Measurements from ENCODE around the gene OR2M5. TPM values are rescaled to one million over a fixed set of nuclear protein-coding genes. Genes with fewer than 3 reads are reported as not detected.

Gene OR2M5
- total RNA-seq, 2 experiments from 2014 or later = not detected

DNA sequence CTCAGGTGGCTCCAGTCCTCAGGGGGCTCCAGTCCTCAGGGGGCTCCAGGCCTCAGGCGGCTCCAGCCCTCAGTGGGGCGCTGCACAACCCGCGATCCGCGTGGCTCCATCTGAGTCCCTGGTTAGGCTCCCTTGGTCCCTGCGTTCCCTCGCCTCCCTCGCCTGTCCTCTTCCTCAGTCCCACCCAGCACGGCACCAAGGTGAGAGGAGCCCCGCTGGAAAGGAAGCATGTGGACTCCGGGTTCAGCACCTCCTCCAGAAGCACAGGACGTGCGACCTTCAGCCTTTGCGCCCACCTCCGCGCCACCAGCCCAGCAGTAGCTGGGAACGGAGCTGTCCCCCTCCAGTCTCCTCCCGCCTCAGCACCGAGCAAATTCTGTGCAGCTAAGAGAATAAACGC, 8.1 kb upstream of the OR2M5 start:
- no peak overlapping the region for H3K27ac ChIP-seq (ENCODE audit: low read depth in 1 of 2, low read length in 2 of 2)
- ATAC-seq (ENCODE audit: poor library complexity) (no peak), DNase-seq (no peak)
- Mint-ChIP-seq H3K36me3 (ENCODE audit: low read depth) (no peaks in the 10 kb centered on the region), H3K27ac (no peak overlapping the region), H3K4me3 (no peak overlapping the region), H3K9me3 (no peaks in the 10 kb centered on the region), H3K27me3 (no peaks in the 10 kb centered on the region), H3K4me1 (ENCODE audit: low read depth) (no peaks in the 10 kb centered on the region)
- TF ChIP-seq, protein P1, sequence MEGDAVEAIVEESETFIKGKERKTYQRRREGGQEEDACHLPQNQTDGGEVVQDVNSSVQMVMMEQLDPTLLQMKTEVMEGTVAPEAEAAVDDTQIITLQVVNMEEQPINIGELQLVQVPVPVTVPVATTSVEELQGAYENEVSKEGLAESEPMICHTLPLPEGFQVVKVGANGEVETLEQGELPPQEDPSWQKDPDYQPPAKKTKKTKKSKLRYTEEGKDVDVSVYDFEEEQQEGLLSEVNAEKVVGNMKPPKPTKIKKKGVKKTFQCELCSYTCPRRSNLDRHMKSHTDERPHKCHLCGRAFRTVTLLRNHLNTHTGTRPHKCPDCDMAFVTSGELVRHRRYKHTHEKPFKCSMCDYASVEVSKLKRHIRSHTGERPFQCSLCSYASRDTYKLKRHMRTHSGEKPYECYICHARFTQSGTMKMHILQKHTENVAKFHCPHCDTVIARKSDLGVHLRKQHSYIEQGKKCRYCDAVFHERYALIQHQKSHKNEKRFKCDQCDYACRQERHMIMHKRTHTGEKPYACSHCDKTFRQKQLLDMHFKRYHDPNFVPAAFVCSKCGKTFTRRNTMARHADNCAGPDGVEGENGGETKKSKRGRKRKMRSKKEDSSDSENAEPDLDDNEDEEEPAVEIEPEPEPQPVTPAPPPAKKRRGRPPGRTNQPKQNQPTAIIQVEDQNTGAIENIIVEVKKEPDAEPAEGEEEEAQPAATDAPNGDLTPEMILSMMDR (IDR thresholded peaks at IDR 0.05) = no peak
- H3K27me3 ChIP-seq (ENCODE audit: control insufficient read depth in 1 of 2, insufficient read depth in 2 of 2, low read length in 2 of 2) = no peaks in the 10 kb centered on the region
- H3K9me3 ChIP-seq (ENCODE audit: control insufficient read depth in 1 of 2, insufficient read depth in 1 of 2, low read length in 2 of 2) = peaks cover 0 to 7% of the 10 kb centered on the region in 2 experiments
- no peaks in the 10 kb centered on the region for H3K36me3 ChIP-seq (ENCODE audit: insufficient read depth, low read length)
- no peaks in the 10 kb centered on the region for H3K4me1 ChIP-seq (ENCODE audit: insufficient read depth, low read length)
- CTCF ChIA-PET = no interaction called here
- POLR2A ChIA-PET = no interaction called here
- intact Hi-C loops (cut with DNase I, micrococcal nuclease) = no loop called here
- H3K4me3 ChIP-seq (ENCODE audit: low read length) = no peak overlapping the region

- Mint-ChIP-seq H3K27me3 (no peaks in the 10 kb centered on the region), H3K27ac (no peak overlapping the region), H3K36me3 (ENCODE audit: low read depth) (no peaks in the 10 kb centered on the region), H3K4me1 (ENCODE audit: low read depth) (no peaks in the 10 kb centered on the region), H3K4me3 (no peak overlapping the region), H3K9me3 (peaks cover 3% of the 10 kb centered on the region)
- ChIA-PET CTCF (no interaction called here), POLR2A (no interaction called here)
- no peaks in the 10 kb centered on the region for H3K36me3 ChIP-seq (ENCODE audit: insufficient read depth, low read length)
- no peak overlapping the region for H3K27ac ChIP-seq (ENCODE audit: low read depth in 1 of 2, low read length in 2 of 2)
- no peak for DNase-seq
- H3K4me1 ChIP-seq (ENCODE audit: insufficient read depth, low read length) = no peaks in the 10 kb centered on the region
- intact Hi-C loops (cut with DNase I, micrococcal nuclease) = no loop called here
- TF ChIP-seq, protein P1 (IDR thresholded peaks at IDR 0.05) = no peak
- no peak for ATAC-seq (ENCODE audit: poor library complexity)
- no peak overlapping the region for H3K4me3 ChIP-seq (ENCODE audit: low read length)
- peaks cover 0 to 7% of the 10 kb centered on the region in 2 experiments for H3K9me3 ChIP-seq (ENCODE audit: control insufficient read depth in 1 of 2, insufficient read depth in 1 of 2, low read length in 2 of 2)
- no peaks in the 10 kb centered on the region for H3K27me3 ChIP-seq (ENCODE audit: control insufficient read depth in 1 of 2, insufficient read depth in 2 of 2, low read length in 2 of 2)
Measured at GRCh38 chr1:248140846-248141245, 4.1 kb upstream of the OR2M5 start.

GRCh38 chr1:248143311-248143710, 1.6 kb upstream of the OR2M5 start:
- H3K9me3 ChIP-seq (ENCODE audit: control insufficient read depth in 1 of 2, insufficient read depth in 1 of 2, low read length in 2 of 2) = no peaks in the 10 kb centered on the region
- no peaks in the 10 kb centered on the region for H3K27me3 Mint-ChIP-seq
- no peak overlapping the region for H3K4me3 Mint-ChIP-seq
- no peak overlapping the region for H3K27ac Mint-ChIP-seq
- ChIA-PET POLR2A (no interaction called here), CTCF (no interaction called here)
- peaks cover 16% of the 10 kb centered on the region for H3K9me3 Mint-ChIP-seq
- TF ChIP-seq, protein P1 (IDR thresholded peaks at IDR 0.05) = no peak
- H3K4me3 ChIP-seq (ENCODE audit: low read length) = no peak overlapping the region
- DNase-seq (no peak), ATAC-seq (ENCODE audit: poor library complexity) (no peak)
- H3K36me3 ChIP-seq (ENCODE audit: insufficient read depth, low read length) = no peaks in the 10 kb centered on the region
- H3K27ac ChIP-seq (ENCODE audit: low read depth in 1 of 2, low read length in 2 of 2) = no peak overlapping the region
- intact Hi-C loops (cut with DNase I, micrococcal nuclease) = no loop called here
- H3K36me3 Mint-ChIP-seq (ENCODE audit: low read depth) = no peaks in the 10 kb centered on the region
- no peaks in the 10 kb centered on the region for H3K4me1 Mint-ChIP-seq (ENCODE audit: low read depth)
- H3K27me3 ChIP-seq (ENCODE audit: control insufficient read depth in 1 of 2, insufficient read depth in 2 of 2, low read length in 2 of 2) = no peaks in the 10 kb centered on the region
- H3K4me1 ChIP-seq (ENCODE audit: insufficient read depth, low read length) = no peaks in the 10 kb centered on the region

Data from CD4-positive, alpha-beta T cell (primary cell).